Keratinocyte (primary cell): ENCODE measurements around the gene COMMD2. TPM values are rescaled to one million over a fixed set of nuclear protein-coding genes. Genes with fewer than 3 reads are reported as not detected.

ENCODE experiments used
- DNase-seq: peaks from one replicate; pipeline ENCODE4 v3.0.0-alpha.2; 2011; ENCODE audit warnings: low read depth, missing footprints, low spot score
- FAIRE-seq: peaks from 2 replicates; lab custom pipeline; 2011; peaks lifted over from hg19 to GRCh38; lab: Jason Lieb, UNC
- H2AFZ ChIP-seq: 2 replicates; pipeline ENCODE4 v1.6.0; 2012; ENCODE audit warnings: low read length, control low read depth, inconsistent platforms; ENCODE audit not compliant: control insufficient read depth
- H3K27ac ChIP-seq: 2 replicates; pipeline ENCODE4 v1.5.1; 2011; ENCODE audit warnings: low read length; ENCODE audit not compliant: control insufficient read depth, insufficient read depth
- H3K27me3 ChIP-seq: 3 replicates; pipeline ENCODE4 v1.6.0; 2011; ENCODE audit warnings: low read length; ENCODE audit not compliant: control insufficient read depth, insufficient read depth; ENCODE audit errors: extremely low read depth
- H3K36me3 ChIP-seq, 2 experiments: 2 replicates in 1 of 2; 3 replicates in 1 of 2; pipeline ENCODE4 v1.5.1; 2011; ENCODE audit warnings: low read length in 2 of 2, mild to moderate bottlenecking in 1 of 2; ENCODE audit not compliant: control insufficient read depth in 2 of 2, insufficient read depth in 2 of 2; ENCODE audit errors: extremely low read depth in 1 of 2
- H3K4me1 ChIP-seq: 3 replicates; pipeline ENCODE4 v1.5.1; 2011; ENCODE audit warnings: low read length; ENCODE audit not compliant: control insufficient read depth, insufficient read depth; ENCODE audit errors: extremely low read depth
- H3K4me2 ChIP-seq: 3 replicates; pipeline ENCODE4 v1.6.0; 2011; ENCODE audit warnings: low read depth, low read length; ENCODE audit not compliant: control insufficient read depth, insufficient read depth; ENCODE audit errors: extremely low read depth
- H3K4me3 ChIP-seq, 3 experiments: fragments of 200-600 bp in 1 of 3; sonication (generic) in 1 of 3; 2 replicates in 2 of 3; 3 replicates in 1 of 3; pipeline ENCODE4 v1.5.1; 2011 to 2016; ENCODE audit warnings: low read length in 3 of 3, mild to moderate bottlenecking in 3 of 3, control low read depth in 2 of 3, inconsistent platforms in 1 of 3, low read depth in 1 of 3, mixed read lengths in 1 of 3, mixed run types in 1 of 3, moderate library complexity in 1 of 3; ENCODE audit not compliant: control insufficient read depth in 2 of 3, insufficient read depth in 2 of 3; ENCODE audit errors: extremely low read depth in 1 of 3
- H3K79me2 ChIP-seq: 2 replicates; pipeline ENCODE4 v1.6.0; 2012; ENCODE audit warnings: low read length; ENCODE audit not compliant: control insufficient read depth, insufficient read depth
- H3K9ac ChIP-seq: 3 replicates; pipeline ENCODE4 v1.6.0; 2011; ENCODE audit warnings: low read length; ENCODE audit not compliant: control insufficient read depth, insufficient read depth; ENCODE audit errors: extremely low read depth
- H3K9me1 ChIP-seq: 3 replicates; pipeline ENCODE4 v1.6.0; 2011; ENCODE audit warnings: low read length; ENCODE audit not compliant: control insufficient read depth, insufficient read depth; ENCODE audit errors: extremely low read depth
- H3K9me3 ChIP-seq: 2 replicates; pipeline ENCODE4 v1.5.1; 2012; ENCODE audit warnings: low read depth, low read length; ENCODE audit not compliant: control insufficient read depth
- H4K20me1 ChIP-seq: 3 replicates; pipeline ENCODE4 v1.6.0; 2011; ENCODE audit warnings: low read length; ENCODE audit not compliant: control insufficient read depth, insufficient read depth; ENCODE audit errors: extremely low read depth
- EZH2 ChIP-seq: IDR thresholded peaks from one replicate; pipeline ENCODE4 v1.6.1; 2012; ENCODE audit warnings: inconsistent platforms, mild to moderate bottlenecking, low read length, moderate library complexity
- dilution Hi-C: fragments of 300-500 bp; cut with MboI; formaldehyde crosslinking; loops from one replicate; pipeline ENCODE4 v1.7.0; 2020; ENCODE audit warnings: low sequenced_read_pairs; ENCODE audit not compliant: extremely low pct_ligation_motif_present
- polyA plus RNA-seq, 5 experiments: library from polyadenylated mRNA; depleted of rRNA in 3 of 5; stranded (reverse) in 3 of 5; stranded (forward) in 1 of 5; unstranded in 1 of 5; fragments of >200 nt; gene quantifications; 1 replicate in 1 of 5; 2 replicates in 3 of 5; 3 replicates in 1 of 5; pipeline versions ENCODE4 v1.2.1 to v1.2.3, GENCODE V29; 2011 to 2012; ENCODE audit warnings: missing spikeins in 2 of 5, low read depth in 1 of 5, low replicate concordance in 1 of 5
- TF ChIP-seq, protein P1 (sequence below), 3 experiments: IDR thresholded peaks in 1 of 3; conservative IDR thresholded peaks in 1 of 3; optimal IDR thresholded peaks in 1 of 3; 2 replicates in 2 of 3; 3 replicates in 1 of 3; pipeline versions ENCODE3 to v1.5.1; 2011; ENCODE audit warnings: low read length in 3 of 3, mild to moderate bottlenecking in 3 of 3, moderate library complexity in 2 of 3, control low read depth in 1 of 3, inconsistent platforms in 1 of 3; ENCODE audit not compliant: insufficient read depth in 2 of 3; ENCODE audit errors: extremely low read depth in 1 of 3

COMMD2 gene
- polyA plus RNA-seq, 1 donor (not counting 4 experiments of a cell fraction or from before 2014, with no cell fraction given), result 51.0 TPM

DNA sequence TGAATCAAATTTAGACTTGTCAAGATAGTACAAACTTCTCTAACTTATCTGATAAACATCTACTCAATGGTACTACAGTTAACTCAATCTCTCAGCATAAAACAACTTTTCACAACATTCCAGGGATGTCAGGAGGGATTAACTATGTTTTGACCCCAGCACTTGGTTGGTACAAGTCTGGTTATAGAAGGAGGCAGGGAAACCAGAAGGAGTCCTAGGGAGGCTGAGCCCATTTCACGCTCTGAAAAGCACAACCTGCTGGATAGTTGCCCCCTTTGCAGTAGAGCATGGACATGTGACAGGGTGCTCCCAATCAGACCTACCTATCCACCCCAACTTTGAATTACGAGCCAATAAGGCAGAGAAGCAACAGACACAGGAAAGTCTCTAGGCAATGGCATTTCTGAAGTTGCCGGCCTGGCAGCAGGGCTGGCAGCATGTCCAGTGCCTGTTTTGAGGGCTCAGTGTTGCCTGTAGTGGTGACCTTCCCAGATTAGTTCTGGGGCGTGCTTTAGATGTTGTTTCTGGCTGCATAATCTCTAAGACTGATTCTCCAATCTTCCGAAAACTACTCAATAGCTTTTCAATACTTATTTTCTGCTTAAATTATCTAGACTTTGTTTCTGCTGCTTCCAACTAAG lies 31.9 kb upstream of the COMMD2 start:
- Histone ChIP-seq H3K27me3 (no peaks in the 10 kb centered on the region), H3K9ac (no peak overlapping the region), H3K36me3 (no peaks in the 10 kb centered on the region), H3K79me2 (no peaks in the 10 kb centered on the region), H3K4me1 (peaks cover 16% of the 10 kb centered on the region), H3K9me1 (no peaks in the 10 kb centered on the region), H2AFZ (peak overlapping the region; percentile 70), H3K4me3 (no peak overlapping the region), H4K20me1 (no peaks in the 10 kb centered on the region), H3K27ac (peak overlapping the region; percentile 66), H3K4me2 (peak overlapping the region; percentile 52), H3K9me3 (no peaks in the 10 kb centered on the region)
- peak; percentile 20 for FAIRE-seq
- TF ChIP-seq, protein P1, sequence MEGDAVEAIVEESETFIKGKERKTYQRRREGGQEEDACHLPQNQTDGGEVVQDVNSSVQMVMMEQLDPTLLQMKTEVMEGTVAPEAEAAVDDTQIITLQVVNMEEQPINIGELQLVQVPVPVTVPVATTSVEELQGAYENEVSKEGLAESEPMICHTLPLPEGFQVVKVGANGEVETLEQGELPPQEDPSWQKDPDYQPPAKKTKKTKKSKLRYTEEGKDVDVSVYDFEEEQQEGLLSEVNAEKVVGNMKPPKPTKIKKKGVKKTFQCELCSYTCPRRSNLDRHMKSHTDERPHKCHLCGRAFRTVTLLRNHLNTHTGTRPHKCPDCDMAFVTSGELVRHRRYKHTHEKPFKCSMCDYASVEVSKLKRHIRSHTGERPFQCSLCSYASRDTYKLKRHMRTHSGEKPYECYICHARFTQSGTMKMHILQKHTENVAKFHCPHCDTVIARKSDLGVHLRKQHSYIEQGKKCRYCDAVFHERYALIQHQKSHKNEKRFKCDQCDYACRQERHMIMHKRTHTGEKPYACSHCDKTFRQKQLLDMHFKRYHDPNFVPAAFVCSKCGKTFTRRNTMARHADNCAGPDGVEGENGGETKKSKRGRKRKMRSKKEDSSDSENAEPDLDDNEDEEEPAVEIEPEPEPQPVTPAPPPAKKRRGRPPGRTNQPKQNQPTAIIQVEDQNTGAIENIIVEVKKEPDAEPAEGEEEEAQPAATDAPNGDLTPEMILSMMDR (optimal IDR thresholded peaks at IDR 0.05 in 1 of 3, IDR thresholded peaks at IDR 0.05 in 1 of 3, conservative IDR thresholded peaks at IDR 0.05 in 1 of 3; ENCODE audit: extremely low read depth in 1 of 3, insufficient read depth in 2 of 3, low read length in 3 of 3), result no peak
- TF ChIP-seq EZH2, result no peak
- DNase-seq, result no peak
- dilution Hi-C loops, result no loop called here

DNA sequence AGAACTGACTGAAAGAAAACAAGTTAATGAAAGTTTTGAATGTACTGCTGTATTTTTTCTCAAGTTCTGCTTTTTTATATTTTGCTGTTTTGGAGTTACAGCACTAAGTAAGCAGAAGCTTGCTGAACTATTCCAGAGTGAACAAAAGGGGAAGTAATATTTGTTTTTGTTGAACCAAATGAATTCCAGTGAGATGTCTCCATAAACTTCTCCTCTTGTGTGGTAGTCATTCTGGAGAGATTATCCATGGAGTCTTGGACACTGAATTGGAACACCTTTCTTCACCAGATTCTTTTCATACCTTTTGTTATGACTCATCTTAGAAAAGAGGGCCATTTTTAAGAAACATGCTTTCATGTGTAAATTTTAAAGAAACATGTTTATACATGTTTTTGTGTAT lies 31.3 kb upstream of the COMMD2 start:
- Histone ChIP-seq H4K20me1 (no peaks in the 10 kb centered on the region), H3K27me3 (no peaks in the 10 kb centered on the region), H3K27ac (peak overlapping the region; percentile 66), H3K4me3 (no peak overlapping the region), H3K36me3 (no peaks in the 10 kb centered on the region), H2AFZ (peak overlapping the region; percentile 8), H3K9me1 (no peaks in the 10 kb centered on the region), H3K79me2 (no peaks in the 10 kb centered on the region), H3K4me2 (peak overlapping the region; percentile 52), H3K9ac (no peak overlapping the region), H3K9me3 (no peaks in the 10 kb centered on the region), H3K4me1 (peaks cover 16% of the 10 kb centered on the region)
- no peak for TF ChIP-seq EZH2
- TF ChIP-seq, protein P1 (optimal IDR thresholded peaks at IDR 0.05 in 1 of 3, IDR thresholded peaks at IDR 0.05 in 1 of 3, conservative IDR thresholded peaks at IDR 0.05 in 1 of 3; ENCODE audit: extremely low read depth in 1 of 3, insufficient read depth in 2 of 3, low read length in 3 of 3), result no peak
- FAIRE-seq, result peak; percentile 56
- DNase-seq, result peak; percentile 55
- dilution Hi-C loops, result no loop called here
